HEK293 (cell line): ENCODE results near the gene GRAP2.

ENCODE experiments used
- CTCF ChIA-PET: fragments of 350-600 bp; formaldehyde crosslinking; extraction: SDS; loops from one replicate; lab custom pipeline; 2021; ENCODE audit warnings: antibody characterized with exemption; lab: Yijun Ruan, JAX
- POLR2A ChIA-PET: fragments of 300-600 bp; formaldehyde crosslinking; extraction: SDS; loops from one replicate; lab custom pipeline; 2020; ENCODE audit warnings: antibody characterized with exemption, inconsistent platforms; lab: Yijun Ruan, JAX
- H3K27ac ChIP-seq: fragments of 200-500 bp; sonication (Bioruptor generic); 2 replicates; pipeline ENCODE4 v1.5.1; 2014; ENCODE audit warnings: low read depth, low read length, control low read depth, inconsistent platforms; ENCODE audit errors: extremely low read depth
- H3K36me3 ChIP-seq, 2 experiments: fragments of 200-500 bp in 1 of 2; sonication (Bioruptor generic) in 1 of 2; 1 replicate in 1 of 2; 2 replicates in 1 of 2; pipeline ENCODE4 v1.5.1; 2014 to 2017; ENCODE audit warnings: inconsistent platforms in 2 of 2, low read length in 2 of 2; ENCODE audit not compliant: control insufficient read depth in 2 of 2, insufficient read depth in 1 of 2
- H3K4me1 ChIP-seq: fragments of 200-500 bp; sonication (Bioruptor generic); 2 replicates; pipeline ENCODE4 v1.5.1; 2014; ENCODE audit warnings: mild to moderate bottlenecking, low read length, inconsistent platforms; ENCODE audit not compliant: control insufficient read depth, insufficient read depth
- H3K4me3 ChIP-seq: 2 replicates; pipeline ENCODE4 v1.5.1; 2011; ENCODE audit warnings: low read depth, mild to moderate bottlenecking, control low read depth, low read length, moderate library complexity
- H3K9me3 ChIP-seq: fragments of 200-500 bp; sonication (Bioruptor generic); 2 replicates; pipeline ENCODE4 v1.5.1; 2014; ENCODE audit warnings: low read depth, low read length, inconsistent platforms; ENCODE audit not compliant: control insufficient read depth, insufficient read depth
- BCL6B ChIP-seq: fragments of 450-650 bp; formaldehyde crosslinking; IDR thresholded peaks from 2 replicates; pipeline ENCODE4 v1.5.1; 2017; ENCODE audit warnings: missing biosample characterization, missing genetic modification characterization
- FEZF1 ChIP-seq: fragments of 450-650 bp; formaldehyde crosslinking; IDR thresholded peaks from 2 replicates; pipeline ENCODE4 v1.5.1; 2016; ENCODE audit warnings: missing biosample characterization, missing genetic modification characterization
- GFI1B ChIP-seq: fragments of 450-650 bp; formaldehyde crosslinking; IDR thresholded peaks from 2 replicates; pipeline ENCODE4 v1.5.1; 2016; ENCODE audit warnings: missing biosample characterization, missing genetic modification characterization
- HOXC10 ChIP-seq: sonication (generic); formaldehyde crosslinking; IDR thresholded peaks from 2 replicates; pipeline ENCODE4 v1.8.1; 2023; ENCODE audit warnings: mild to moderate bottlenecking, missing genetic modification reagents
- KLF16 ChIP-seq: fragments of 450-650 bp; formaldehyde crosslinking; IDR thresholded peaks from 2 replicates; pipeline ENCODE4 v1.5.1; 2017; ENCODE audit warnings: missing biosample characterization, missing genetic modification characterization
- OSR2 ChIP-seq: fragments of 450-650 bp; formaldehyde crosslinking; IDR thresholded peaks from 2 replicates; pipeline ENCODE4 v1.5.1; 2016; ENCODE audit warnings: missing biosample characterization, missing genetic modification characterization
- SALL2 ChIP-seq: fragments of 450-650 bp; formaldehyde crosslinking; IDR thresholded peaks from 2 replicates; pipeline ENCODE4 v1.5.0; 2017; ENCODE audit warnings: missing biosample characterization, mild to moderate bottlenecking, missing genetic modification characterization, borderline replicate concordance
- SP7 ChIP-seq: fragments of 450-650 bp; formaldehyde crosslinking; IDR thresholded peaks from 2 replicates; pipeline ENCODE4 v1.5.1; 2016; ENCODE audit warnings: missing biosample characterization, missing genetic modification characterization
- TRIM28 ChIP-seq: IDR thresholded peaks from 2 replicates; pipeline ENCODE4 v1.6.1; 2011; ENCODE audit warnings: low read length, control low read depth, borderline replicate concordance
- TSHZ1 ChIP-seq: fragments of 450-650 bp; formaldehyde crosslinking; IDR thresholded peaks from 2 replicates; pipeline ENCODE4 v1.5.1; 2016; ENCODE audit warnings: missing biosample characterization, missing genetic modification characterization, borderline replicate concordance
- ZBTB7A ChIP-seq: fragments of 450-650 bp; formaldehyde crosslinking; IDR thresholded peaks from 2 replicates; pipeline ENCODE4 v1.5.1; 2016; ENCODE audit warnings: low read depth, missing biosample characterization, missing genetic modification characterization
- ZFHX2 ChIP-seq: fragments of 450-650 bp; formaldehyde crosslinking; conservative IDR thresholded peaks from 2 replicates; pipeline ENCODE4 v1.5.1; 2016; ENCODE audit warnings: missing biosample characterization, missing genetic modification characterization
- ZNF169 ChIP-seq: fragments of 450-650 bp; formaldehyde crosslinking; IDR thresholded peaks from 2 replicates; pipeline ENCODE4 v1.5.1; 2016; ENCODE audit warnings: missing biosample characterization, missing genetic modification characterization
- ZNF19 ChIP-seq: fragments of 450-650 bp; formaldehyde crosslinking; IDR thresholded peaks from 2 replicates; pipeline ENCODE4; 2016; ENCODE audit warnings: missing biosample characterization, missing genetic modification characterization, low read depth
- ZNF2 ChIP-seq: fragments of 450-650 bp; formaldehyde crosslinking; IDR thresholded peaks from 2 replicates; pipeline ENCODE4 v1.5.1; 2016; ENCODE audit warnings: missing biosample characterization, missing genetic modification characterization
- ZNF221 ChIP-seq: fragments of 450-650 bp; formaldehyde crosslinking; IDR thresholded peaks from 2 replicates; pipeline ENCODE4 v1.5.1; 2017; ENCODE audit warnings: missing biosample characterization, missing genetic modification characterization, borderline replicate concordance
- ZNF302 ChIP-seq: fragments of 450-650 bp; formaldehyde crosslinking; IDR thresholded peaks from 2 replicates; pipeline ENCODE4 v1.5.1; 2016; ENCODE audit warnings: missing biosample characterization, missing genetic modification characterization, low read depth
- ZNF335 ChIP-seq: fragments of 450-650 bp; formaldehyde crosslinking; conservative IDR thresholded peaks from 2 replicates; pipeline ENCODE4 v1.5.1; 2016; ENCODE audit warnings: missing biosample characterization, missing genetic modification characterization
- ZNF37A ChIP-seq: fragments of 450-650 bp; IDR thresholded peaks from 2 replicates; pipeline ENCODE4 v1.5.1; 2018; ENCODE audit warnings: missing biosample characterization, missing genetic modification characterization
- ZNF548 ChIP-seq: fragments of 450-650 bp; formaldehyde crosslinking; IDR thresholded peaks from 2 replicates; pipeline ENCODE4 v1.5.1; 2016; ENCODE audit warnings: missing biosample characterization, missing genetic modification characterization
- ZNF621 ChIP-seq: fragments of 450-650 bp; formaldehyde crosslinking; IDR thresholded peaks from 2 replicates; pipeline ENCODE4 v1.5.1; 2017; ENCODE audit warnings: missing biosample characterization, missing genetic modification characterization
- ZNF645 ChIP-seq: fragments of 450-650 bp; formaldehyde crosslinking; IDR thresholded peaks from 2 replicates; pipeline ENCODE4; 2016; ENCODE audit warnings: missing biosample characterization, missing genetic modification characterization
- ZNF660 ChIP-seq: fragments of 450-650 bp; IDR thresholded peaks from 2 replicates; pipeline ENCODE4 v1.5.1; 2018; ENCODE audit warnings: missing biosample characterization, mild to moderate bottlenecking, missing genetic modification characterization
- TF ChIP-seq, protein P1 (sequence below): fragments of 450-650 bp; formaldehyde crosslinking; IDR thresholded peaks from 2 replicates; pipeline ENCODE4 v1.5.1; 2017; ENCODE audit warnings: missing biosample characterization, mild to moderate bottlenecking, missing genetic modification characterization, moderate library complexity
- TF ChIP-seq, protein P2 (sequence below): fragments of 450-650 bp; formaldehyde crosslinking; IDR thresholded peaks from 2 replicates; pipeline ENCODE4 v1.5.1; 2016; ENCODE audit warnings: missing biosample characterization, missing genetic modification characterization
- TF ChIP-seq, protein P3 (sequence below): fragments of 450-650 bp; formaldehyde crosslinking; IDR thresholded peaks from 2 replicates; pipeline ENCODE4 v1.5.1; 2016; ENCODE audit warnings: missing biosample characterization, missing genetic modification characterization, low read depth

Gene GRAP2

GRCh38 chr22:39852799-39853198, 48.1 kb upstream of the GRAP2 start:
- TF ChIP-seq TRIM28 (no peak), HOXC10 (CRISPR knock-in tag) (no peak), ZNF302 (tag by site-specific recombination) (no peak), GFI1B (tag by site-specific recombination) (no peak), ZNF2 (no peak), KLF16 (tag by site-specific recombination) (no peak), ZNF645 (no peak), ZNF660 (no peak), ZNF221 (no peak), ZNF19 (tag by site-specific recombination) (no peak), ZNF621 (tag by site-specific recombination) (no peak)
- TF ChIP-seq, protein P1, sequence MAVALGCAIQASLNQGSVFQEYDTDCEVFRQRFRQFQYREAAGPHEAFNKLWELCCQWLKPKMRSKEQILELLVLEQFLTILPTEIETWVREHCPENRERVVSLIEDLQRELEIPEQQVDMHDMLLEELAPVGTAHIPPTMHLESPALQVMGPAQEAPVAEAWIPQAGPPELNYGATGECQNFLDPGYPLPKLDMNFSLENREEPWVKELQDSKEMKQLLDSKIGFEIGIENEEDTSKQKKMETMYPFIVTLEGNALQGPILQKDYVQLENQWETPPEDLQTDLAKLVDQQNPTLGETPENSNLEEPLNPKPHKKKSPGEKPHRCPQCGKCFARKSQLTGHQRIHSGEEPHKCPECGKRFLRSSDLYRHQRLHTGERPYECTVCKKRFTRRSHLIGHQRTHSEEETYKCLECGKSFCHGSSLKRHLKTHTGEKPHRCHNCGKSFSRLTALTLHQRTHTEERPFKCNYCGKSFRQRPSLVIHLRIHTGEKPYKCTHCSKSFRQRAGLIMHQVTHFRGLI (tag by site-specific recombination): no peak
- TF ChIP-seq, protein P2, sequence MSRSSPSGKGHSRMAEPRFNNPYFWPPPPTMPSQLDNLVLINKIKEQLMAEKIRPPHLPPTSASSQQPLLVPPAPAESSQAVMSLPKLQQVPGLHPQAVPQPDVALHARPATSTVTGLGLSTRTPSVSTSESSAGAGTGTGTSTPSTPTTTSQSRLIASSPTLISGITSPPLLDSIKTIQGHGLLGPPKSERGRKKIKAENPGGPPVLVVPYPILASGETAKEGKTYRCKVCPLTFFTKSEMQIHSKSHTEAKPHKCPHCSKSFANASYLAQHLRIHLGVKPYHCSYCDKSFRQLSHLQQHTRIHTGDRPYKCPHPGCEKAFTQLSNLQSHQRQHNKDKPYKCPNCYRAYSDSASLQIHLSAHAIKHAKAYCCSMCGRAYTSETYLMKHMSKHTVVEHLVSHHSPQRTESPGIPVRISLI (tag by site-specific recombination): no peak
- Histone ChIP-seq H3K4me3 (no peak overlapping the region), H3K9me3 (no peaks in the 10 kb centered on the region), H3K4me1 (no peaks in the 10 kb centered on the region), H3K27ac (no peak overlapping the region), H3K36me3 (no peaks in the 10 kb centered on the region)
- ChIA-PET CTCF (interaction anchor here (0.6 to 0.7 kb wide), 2 partner anchors 11 to 34 kb away, joined by 3 to 4 read pairs; no protein-coding TSS in a partner anchor), POLR2A (no interaction called here)

GRCh38 chr22:39856588-39856987, 44.3 kb upstream of the GRAP2 start:
- ChIA-PET CTCF (interaction anchor here (0.6 to 1.5 kb wide), 4 partner anchors 48 to 325 kb away, joined by 3 to 5 read pairs (median 3); no protein-coding TSS in a partner anchor), POLR2A (interaction anchor here (0.6 to 0.7 kb wide), 2 partner anchors 243 to 324 kb away, joined by 3 to 4 read pairs; partner anchors contain the start of gene RPS19BP1)
- TF ChIP-seq ZNF37A (no peak), SALL2 (tag by site-specific recombination) (no peak), OSR2 (tag by site-specific recombination) (no peak), ZFHX2 (tag by site-specific recombination) (no peak), ZNF335 (tag by site-specific recombination) (no peak), BCL6B (tag by site-specific recombination) (no peak), ZNF169 (tag by site-specific recombination) (no peak), ZBTB7A (tag by site-specific recombination) (no peak), SP7 (tag by site-specific recombination) (no peak), TSHZ1 (tag by site-specific recombination) (no peak), ZNF548 (no peak), FEZF1 (tag by site-specific recombination) (no peak), ZNF221 (no peak)
- TF ChIP-seq, protein P3, sequence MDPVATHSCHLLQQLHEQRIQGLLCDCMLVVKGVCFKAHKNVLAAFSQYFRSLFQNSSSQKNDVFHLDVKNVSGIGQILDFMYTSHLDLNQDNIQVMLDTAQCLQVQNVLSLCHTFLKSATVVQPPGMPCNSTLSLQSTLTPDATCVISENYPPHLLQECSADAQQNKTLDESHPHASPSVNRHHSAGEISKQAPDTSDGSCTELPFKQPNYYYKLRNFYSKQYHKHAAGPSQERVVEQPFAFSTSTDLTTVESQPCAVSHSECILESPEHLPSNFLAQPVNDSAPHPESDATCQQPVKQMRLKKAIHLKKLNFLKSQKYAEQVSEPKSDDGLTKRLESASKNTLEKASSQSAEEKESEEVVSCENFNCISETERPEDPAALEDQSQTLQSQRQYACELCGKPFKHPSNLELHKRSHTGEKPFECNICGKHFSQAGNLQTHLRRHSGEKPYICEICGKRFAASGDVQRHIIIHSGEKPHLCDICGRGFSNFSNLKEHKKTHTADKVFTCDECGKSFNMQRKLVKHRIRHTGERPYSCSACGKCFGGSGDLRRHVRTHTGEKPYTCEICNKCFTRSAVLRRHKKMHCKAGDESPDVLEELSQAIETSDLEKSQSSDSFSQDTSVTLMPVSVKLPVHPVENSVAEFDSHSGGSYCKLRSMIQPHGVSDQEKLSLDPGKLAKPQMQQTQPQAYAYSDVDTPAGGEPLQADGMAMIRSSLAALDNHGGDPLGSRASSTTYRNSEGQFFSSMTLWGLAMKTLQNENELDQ (tag by site-specific recombination): no peak

More at GRCh38 chr22:39856588-39856987, 44.3 kb upstream of the GRAP2 start:
- Histone ChIP-seq H3K4me1 (no peaks in the 10 kb centered on the region), H3K36me3 (no peaks in the 10 kb centered on the region), H3K27ac (no peak overlapping the region), H3K9me3 (no peaks in the 10 kb centered on the region), H3K4me3 (no peak overlapping the region)
